ENCODE measurements around the gene SYK.

DNA sequence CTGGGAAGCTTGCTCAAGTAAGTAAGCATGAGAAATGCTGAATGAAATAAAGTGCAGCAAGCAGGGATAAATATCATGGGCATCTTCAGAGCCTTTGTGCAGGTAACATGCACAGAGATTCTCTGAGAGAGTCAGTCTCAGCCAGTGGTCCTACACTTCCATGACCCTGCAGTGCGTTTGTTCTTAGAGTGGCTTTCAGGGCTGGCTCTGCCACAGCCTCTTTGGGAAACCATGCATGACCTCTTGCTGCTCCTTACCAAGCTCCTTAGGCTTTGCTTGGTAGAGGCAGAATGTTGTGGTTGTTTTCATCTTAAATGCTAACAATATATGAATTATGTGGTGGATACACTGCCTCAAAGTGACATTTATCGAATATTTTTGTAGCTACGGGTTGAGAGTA lies 5.4 kb downstream of the SYK start:
- TF ChIP-seq, protein P1, sequence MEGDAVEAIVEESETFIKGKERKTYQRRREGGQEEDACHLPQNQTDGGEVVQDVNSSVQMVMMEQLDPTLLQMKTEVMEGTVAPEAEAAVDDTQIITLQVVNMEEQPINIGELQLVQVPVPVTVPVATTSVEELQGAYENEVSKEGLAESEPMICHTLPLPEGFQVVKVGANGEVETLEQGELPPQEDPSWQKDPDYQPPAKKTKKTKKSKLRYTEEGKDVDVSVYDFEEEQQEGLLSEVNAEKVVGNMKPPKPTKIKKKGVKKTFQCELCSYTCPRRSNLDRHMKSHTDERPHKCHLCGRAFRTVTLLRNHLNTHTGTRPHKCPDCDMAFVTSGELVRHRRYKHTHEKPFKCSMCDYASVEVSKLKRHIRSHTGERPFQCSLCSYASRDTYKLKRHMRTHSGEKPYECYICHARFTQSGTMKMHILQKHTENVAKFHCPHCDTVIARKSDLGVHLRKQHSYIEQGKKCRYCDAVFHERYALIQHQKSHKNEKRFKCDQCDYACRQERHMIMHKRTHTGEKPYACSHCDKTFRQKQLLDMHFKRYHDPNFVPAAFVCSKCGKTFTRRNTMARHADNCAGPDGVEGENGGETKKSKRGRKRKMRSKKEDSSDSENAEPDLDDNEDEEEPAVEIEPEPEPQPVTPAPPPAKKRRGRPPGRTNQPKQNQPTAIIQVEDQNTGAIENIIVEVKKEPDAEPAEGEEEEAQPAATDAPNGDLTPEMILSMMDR (IDR thresholded peaks at IDR 0.05) = no peak
- no peak for TF ChIP-seq POLR2A (IDR thresholded peaks at IDR 0.05)
